Thymus (tissue), 11 donors: ENCODE measurements around the gene SYT11. TPM values are rescaled to one million over a fixed set of nuclear protein-coding genes. Genes with fewer than 3 reads are reported as not detected.

Experiments used
- DNase-seq, 9 donors: peaks; one replicate each; pipeline ENCODE4 v3.0.0-alpha.2; 2013; ENCODE audit warnings: low spot score in 9 of 9, low read depth in 6 of 9, missing footprints in 1 of 9
- H3K27ac ChIP-seq, 2 donors: one replicate each; pipeline ENCODE4 v1.5.1; 2013; ENCODE audit warnings: control low read depth in 1 of 2, low read depth in 1 of 2, low read length in 1 of 2, mild to moderate bottlenecking in 1 of 2, moderate library complexity in 1 of 2
- H3K27me3 ChIP-seq, 2 donors: one replicate each; pipeline ENCODE4 v1.5.1; 2013; ENCODE audit warnings: low read length in 1 of 2; ENCODE audit not compliant: control insufficient read depth in 2 of 2, insufficient read depth in 1 of 2
- H3K36me3 ChIP-seq, 2 donors: one replicate each; pipeline ENCODE4 v1.5.1; 2013; ENCODE audit warnings: low read length in 1 of 2, mild to moderate bottlenecking in 1 of 2, moderate library complexity in 1 of 2; ENCODE audit not compliant: control insufficient read depth in 2 of 2, insufficient read depth in 2 of 2
- H3K4me1 ChIP-seq, 2 donors: one replicate each; pipeline ENCODE4 v1.5.1; 2013; ENCODE audit warnings: low read length in 2 of 2; ENCODE audit not compliant: control insufficient read depth in 2 of 2, insufficient read depth in 2 of 2
- H3K4me3 ChIP-seq, 2 donors: one replicate each; pipeline ENCODE4 v1.5.1; 2013; ENCODE audit warnings: low read length in 2 of 2, control low read depth in 1 of 2, mild to moderate bottlenecking in 1 of 2
- H3K9me3 ChIP-seq, 2 donors: one replicate each; pipeline ENCODE4 v1.5.1; 2013; ENCODE audit warnings: low read length in 1 of 2, mild to moderate bottlenecking in 1 of 2; ENCODE audit not compliant: control insufficient read depth in 2 of 2, insufficient read depth in 1 of 2
- WGBS: extraction: QIAGEN DNeasy Blood & Tissue Kit; methylation state at CpG from one replicate; pipeline ENCODE4 v1.1.7; 2013; 5-methylcytosine and 5-hydroxymethylcytosine counted together
- polyA plus RNA-seq: library from polyadenylated mRNA; stranded (reverse); fragments of 200-250 nt; gene quantifications from one replicate; pipeline ENCODE4 v1.2.3, GENCODE V29; 2013
- total RNA-seq: library from RNA; stranded (reverse); fragments of 120-200 nt; gene quantifications from one replicate; pipeline ENCODE4 v1.2.4, GENCODE V29; 2013
- donor health status: healthy.

Gene SYT11
- total and polyA plus RNA-seq, 2 donors = 3.3 to 3.6 TPM

- Histone ChIP-seq H3K36me3 (peaks cover 22% of the 10 kb centered on the region in 2 donors), H3K27ac (peak within 1 kb of the TSS; percentile 67 to 82), H3K27me3 (peaks cover 5 to 10% of the 10 kb centered on the region in 2 donors), H3K9me3 (no peaks in the 10 kb centered on the region), H3K4me3 (peak within 1 kb of the TSS; percentile 90 to 93), H3K4me1 (peaks cover 13 to 36% of the 10 kb centered on the region in 2 donors)
- 20% methylated on average over 46 of the region's 46 CpGs for WGBS
- peak; percentile 85 to 97 (median 92) for DNase-seq
Observed at GRCh38 chr1:155856975-155857930, 2.1 kb upstream of the SYT11 start, which contains the start of gene GON4L. Gene GON4L, minus strand, starts transcription at chr1:155857214. Its CDS starts 3,434 bp downstream, at chr1:155853780.

GRCh38 chr1:155858800-155859233 lies 550 bp upstream of the SYT11 start:
- peak overlapping the region; percentile 32 to 95 for H3K27ac ChIP-seq
- H3K36me3 ChIP-seq = peaks cover 8% of the 10 kb centered on the region in 2 donors
- 59% methylated on average over 12 of the region's 12 CpGs for WGBS
- H3K4me3 ChIP-seq = peak overlapping the region; percentile 47 to 65
- H3K9me3 ChIP-seq = no peaks in the 10 kb centered on the region
- H3K27me3 ChIP-seq = peaks cover 5 to 10% of the 10 kb centered on the region in 2 donors
- peaks cover 13 to 36% of the 10 kb centered on the region in 2 donors for H3K4me1 ChIP-seq
- DNase-seq = no peak

DNA sequence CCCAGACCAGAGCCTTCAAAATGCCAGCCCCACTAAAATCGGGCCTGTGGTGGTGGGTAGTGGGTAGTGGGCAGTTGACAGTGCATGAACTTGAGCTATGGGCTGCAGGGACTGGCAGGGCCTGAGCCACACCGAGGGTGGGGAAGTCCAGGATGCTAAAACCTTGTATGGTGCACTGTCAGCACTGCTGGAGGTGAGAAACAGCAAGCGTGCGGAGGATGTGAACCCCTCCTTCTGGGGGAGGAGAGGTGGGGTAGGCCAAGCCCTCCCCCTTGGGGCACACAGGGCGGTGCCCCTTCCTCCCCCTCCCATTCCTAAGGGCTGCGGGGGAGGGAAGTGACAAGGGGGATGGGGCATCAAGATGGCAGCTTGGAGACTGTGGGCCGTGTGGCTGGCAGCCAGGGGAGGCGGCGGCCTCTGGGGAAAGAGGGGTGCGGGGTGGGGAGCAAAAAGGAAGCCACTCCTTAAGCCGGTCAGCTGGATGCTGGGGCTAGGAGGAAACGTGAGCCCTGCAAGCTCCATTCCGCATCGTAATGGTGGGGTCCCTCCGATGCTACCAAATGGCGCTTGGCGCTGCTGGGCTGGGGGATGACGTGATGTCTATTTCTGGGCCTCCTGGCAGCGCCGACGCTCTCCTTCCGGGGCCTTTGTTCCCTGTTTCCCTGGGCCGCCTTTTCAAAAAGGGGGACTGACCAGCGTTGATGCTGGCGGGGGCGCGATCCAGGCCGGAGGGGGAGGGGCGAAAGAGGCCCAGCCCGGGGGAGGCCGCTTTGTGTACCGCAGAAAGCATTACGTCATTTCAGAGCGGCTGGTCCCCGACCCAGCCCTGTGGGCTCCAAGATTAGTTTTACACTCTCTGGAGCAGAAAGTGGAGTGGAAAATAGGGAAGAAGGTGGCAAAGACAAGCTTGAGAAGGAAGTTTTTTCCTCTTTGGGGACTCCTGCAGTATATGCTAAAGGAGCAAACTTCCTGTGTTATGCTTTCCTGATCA lies 809 bp downstream of the SYT11 start:
- Histone ChIP-seq H3K9me3 (no peaks in the 10 kb centered on the region), H3K36me3 (peaks cover 0 to 2% of the 10 kb centered on the region in 2 donors), H3K4me1 (peaks cover 13 to 36% of the 10 kb centered on the region in 2 donors), H3K4me3 (peak overlapping the region; percentile 23 to 38), H3K27me3 (peaks cover 5 to 10% of the 10 kb centered on the region in 2 donors), H3K27ac (peak overlapping the region; percentile 53 to 70)
- peak in 6 of 9 donors; percentile 11 to 51 (median 24) for DNase-seq
- WGBS = 7% methylated on average over 35 of the region's 35 CpGs

DNA sequence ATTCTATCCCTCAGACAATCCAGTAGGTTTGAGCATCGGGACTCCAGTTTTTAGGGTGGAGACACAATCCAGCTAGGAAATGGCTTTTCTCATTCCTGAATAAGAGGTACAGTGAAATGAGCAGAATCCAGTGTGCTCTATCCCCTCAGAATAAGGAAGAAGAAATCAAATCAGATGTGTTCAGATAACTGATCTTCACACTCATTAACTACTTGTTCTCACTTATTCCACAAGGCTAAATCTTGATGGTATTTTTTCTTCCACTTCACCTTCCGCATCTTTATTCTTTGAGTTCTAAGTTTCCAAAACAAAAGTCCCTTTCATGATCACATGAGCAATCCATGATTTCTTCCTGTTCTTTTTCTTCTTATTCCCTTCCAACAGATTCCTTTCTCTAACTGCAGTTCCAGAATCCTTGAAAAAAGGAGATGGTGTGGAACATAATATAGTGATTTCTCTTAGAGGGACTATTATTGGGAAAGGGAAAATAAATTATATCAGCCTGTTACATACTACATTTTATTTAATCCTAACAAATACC lies 1.7 kb downstream of the SYT11 start:
- Histone ChIP-seq H3K4me3 (no peak overlapping the region), H3K9me3 (no peaks in the 10 kb centered on the region), H3K27me3 (peaks cover 5 to 10% of the 10 kb centered on the region in 2 donors), H3K4me1 (peaks cover 13 to 36% of the 10 kb centered on the region in 2 donors), H3K27ac (peak overlapping the region in 1 of 2 donors; percentile 70), H3K36me3 (no peaks in the 10 kb centered on the region)
- no peak for DNase-seq
- 94% methylated on average over 2 of the region's 2 CpGs for WGBS

DNA sequence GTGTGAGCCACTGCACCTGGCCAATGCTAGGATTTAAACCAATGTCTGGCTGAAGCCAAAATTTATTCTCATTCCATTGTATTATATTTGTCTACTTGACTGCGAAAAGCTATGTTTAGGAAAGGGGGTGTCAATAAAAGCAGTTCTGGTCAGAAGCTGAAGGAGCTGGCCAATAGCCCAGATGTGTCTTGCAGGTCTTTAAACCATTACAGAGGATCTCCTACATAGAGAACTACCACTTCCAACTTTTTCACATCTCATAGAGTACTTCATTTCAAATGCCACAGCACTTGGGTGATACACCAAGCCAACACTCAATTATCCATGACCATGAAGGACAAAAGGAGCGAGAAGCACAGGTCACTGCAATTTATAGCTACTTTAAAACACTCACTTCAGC lies 2.5 kb downstream of the SYT11 start:
- 94% methylated on average over 2 of the region's 2 CpGs for WGBS
- no peak overlapping the region for H3K27ac ChIP-seq
- no peak for DNase-seq

DNA sequence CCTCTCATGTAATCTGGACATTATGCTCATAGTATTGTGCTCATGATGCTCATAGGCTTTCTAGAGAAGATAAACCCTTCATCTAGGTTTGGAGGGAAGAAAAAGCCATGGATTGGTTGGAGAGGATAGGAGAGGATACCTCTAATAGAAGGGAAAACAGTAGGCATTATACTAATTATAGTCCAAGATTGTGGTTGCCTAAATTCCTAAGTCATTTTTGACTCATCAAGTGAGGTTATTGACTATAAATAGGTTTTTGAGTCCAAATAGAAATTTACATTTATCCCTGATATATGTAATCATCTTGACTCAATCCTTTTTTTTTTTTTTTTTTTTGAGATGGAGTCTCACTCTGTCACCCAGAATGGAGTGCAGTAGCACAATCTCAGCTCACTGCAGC lies 5.0 kb downstream of the SYT11 start:
- H3K27me3 ChIP-seq = peaks cover 5 to 10% of the 10 kb centered on the region in 2 donors
- peaks cover 3 to 15% of the 10 kb centered on the region in 2 donors for H3K4me1 ChIP-seq
- no peaks in the 10 kb centered on the region for H3K36me3 ChIP-seq
- no peak overlapping the region for H3K4me3 ChIP-seq
- no peak for DNase-seq
- H3K27ac ChIP-seq = no peak overlapping the region
- H3K9me3 ChIP-seq = no peaks in the 10 kb centered on the region

More for the DNA sequence above, 2.5 kb downstream of the SYT11 start:
- Histone ChIP-seq H3K9me3 (no peaks in the 10 kb centered on the region), H3K4me3 (no peak overlapping the region), H3K36me3 (no peaks in the 10 kb centered on the region), H3K4me1 (peaks cover 10 to 27% of the 10 kb centered on the region in 2 donors), H3K27me3 (peaks cover 5 to 10% of the 10 kb centered on the region in 2 donors)

DNA sequence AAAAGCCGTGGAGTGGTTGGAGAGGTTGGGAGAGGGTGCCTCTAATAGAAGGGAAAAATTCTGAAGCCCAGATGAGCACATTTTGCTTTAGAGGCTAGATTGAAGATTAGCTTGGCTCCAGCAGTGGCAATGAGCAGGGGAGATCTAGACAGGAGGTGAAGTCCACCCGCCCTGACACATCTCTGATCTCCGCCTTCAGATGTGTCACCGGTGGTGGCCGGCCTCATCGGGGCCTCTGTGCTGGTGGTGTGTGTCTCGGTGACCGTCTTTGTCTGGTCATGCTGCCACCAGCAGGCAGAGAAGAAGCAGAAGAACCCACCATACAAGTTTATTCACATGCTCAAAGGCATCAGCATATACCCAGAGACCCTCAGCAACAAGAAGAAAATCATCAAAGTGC lies 8.4 kb downstream of the SYT11 start:
- H3K9me3 ChIP-seq = no peaks in the 10 kb centered on the region
- H3K4me1 ChIP-seq = no peaks in the 10 kb centered on the region
- no peak overlapping the region for H3K27ac ChIP-seq
- 97% methylated on average over 8 of the region's 8 CpGs for WGBS
- H3K36me3 ChIP-seq = no peaks in the 10 kb centered on the region
- no peak overlapping the region for H3K4me3 ChIP-seq
- DNase-seq = no peak
- H3K27me3 ChIP-seq = no peaks in the 10 kb centered on the region

DNA sequence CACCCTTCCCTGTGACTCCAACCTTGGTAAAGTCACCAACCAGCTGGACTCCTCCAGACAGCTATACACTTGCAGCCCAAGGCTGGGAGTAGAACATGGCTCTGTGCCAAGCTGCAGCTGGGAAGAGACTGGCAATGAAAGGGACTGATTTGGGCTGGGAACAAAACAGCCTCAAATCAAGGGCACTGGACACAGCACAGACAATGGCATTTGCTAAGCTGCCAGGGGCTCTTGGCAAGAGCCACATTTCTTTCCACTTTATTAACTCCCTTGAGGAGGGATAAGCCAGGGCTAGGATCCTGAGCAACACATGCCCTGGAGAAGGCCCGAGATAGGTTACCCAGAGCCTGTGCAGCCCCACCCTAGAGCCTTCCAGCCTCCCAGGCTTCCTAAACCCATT lies 12.0 kb downstream of the SYT11 start:
- Histone ChIP-seq H3K27me3 (no peaks in the 10 kb centered on the region), H3K9me3 (no peaks in the 10 kb centered on the region), H3K27ac (no peak overlapping the region), H3K36me3 (no peaks in the 10 kb centered on the region), H3K4me1 (no peaks in the 10 kb centered on the region), H3K4me3 (no peak overlapping the region)
- DNase-seq = no peak
- WGBS = 83% methylated on average over 1 of the region's 1 CpG
